HUDEP-2 (cell line): ENCODE results near the gene SRF.

ENCODE experiments used
- DNase-seq, 76 experiments: peaks; one replicate each; lab custom pipeline; 2025; ENCODE audit not compliant: unreplicated experiment in 76 of 76; lab: John Stamatoyannopoulos, UW

The SRF gene

GRCh38 chr6:43146709-43147688, 24.1 kb upstream of the SRF start:
- no peak for DNase-seq

GRCh38 chr6:43147691-43148477, 23.2 kb upstream of the SRF start:
- no peak for DNase-seq

GRCh38 chr6:43149265-43149664, 21.8 kb upstream of the SRF start:
- DNase-seq = no peak

GRCh38 chr6:43150051-43150751, 20.9 kb upstream of the SRF start:
- no peak for DNase-seq

GRCh38 chr6:43159599-43159998, 11.5 kb upstream of the SRF start:
- no peak for DNase-seq

GRCh38 chr6:43163899-43164298, 7.2 kb upstream of the SRF start:
- no peak for DNase-seq

GRCh38 chr6:43170417-43170930, 595 bp upstream of the SRF start:
- DNase-seq = peak in 3 of 76 experiments; percentile 56 to 75 (median 72)

- peak in 2 of 76 experiments; percentile 16 to 43 for DNase-seq
Observed at GRCh38 chr6:43171707-43172103, 636 bp downstream of the SRF start.

GRCh38 chr6:43172104-43173007, 1.3 kb downstream of the SRF start:
- DNase-seq = peak in 21 of 76 experiments; percentile 21 to 78 (median 34)

- no peak for DNase-seq
Observed at GRCh38 chr6:43173591-43174262, 2.7 kb downstream of the SRF start.

GRCh38 chr6:43174263-43175112, 3.4 kb downstream of the SRF start:
- peak; percentile 86 to 100 (median 98) for DNase-seq

- no peak for DNase-seq
Observed at GRCh38 chr6:43175676-43176422, 4.8 kb downstream of the SRF start.

- DNase-seq = no peak
Observed at GRCh38 chr6:43176423-43176786, 5.3 kb downstream of the SRF start.

- no peak for DNase-seq
Observed at GRCh38 chr6:43178150-43178549, 7.1 kb downstream of the SRF start.

- no peak for DNase-seq
Observed at GRCh38 chr6:43178951-43179830, 8.1 kb downstream of the SRF start.

GRCh38 chr6:43180058-43180457, 9.0 kb downstream of the SRF start:
- no peak for DNase-seq

- no peak for DNase-seq
Observed at GRCh38 chr6:43180985-43181384, 9.9 kb downstream of the SRF start.
